Pons (tissue), 1 donor: ENCODE results near the gene GNG2.
"Not testable (repeated sequence)": the region's sequence is repeated elsewhere in the genome, so short reads cannot be mapped to it uniquely, and the experiment has no call there.

Source experiments
- DNase-seq: peaks from one replicate; pipeline ENCODE4 v3.0.0-alpha.2; 2016; ENCODE audit warnings: low spot score

The GNG2 gene

GRCh38 chr14:51894250-51894649 is 33.8 kb downstream of the GNG2 start:
- DNase-seq = no peak

- DNase-seq = no peak
Measured at GRCh38 chr14:51895375-51895774, 35.0 kb downstream of the GNG2 start.

GRCh38 chr14:51897791-51898355 is 37.5 kb downstream of the GNG2 start:
- DNase-seq = no peak

GRCh38 chr14:51901475-51902024 is 41.1 kb downstream of the GNG2 start:
- DNase-seq = no peak

GRCh38 chr14:51905656-51906121 is 45.3 kb downstream of the GNG2 start:
- not testable (repeated sequence) for DNase-seq

GRCh38 chr14:51908086-51908485 is 47.7 kb downstream of the GNG2 start:
- DNase-seq = no peak

GRCh38 chr14:51912112-51912786 is 51.8 kb downstream of the GNG2 start:
- DNase-seq = no peak

GRCh38 chr14:51914310-51914709 is 53.9 kb downstream of the GNG2 start:
- no peak for DNase-seq

- no peak for DNase-seq
Measured at GRCh38 chr14:51917193-51917592, 56.8 kb downstream of the GNG2 start.

- DNase-seq = no peak
Measured at GRCh38 chr14:51921026-51921425, 60.6 kb downstream of the GNG2 start.

GRCh38 chr14:51922624-51923023 is 62.2 kb downstream of the GNG2 start:
- DNase-seq = peak; percentile 58

GRCh38 chr14:51924600-51924999 is 64.2 kb downstream of the GNG2 start:
- DNase-seq = no peak

- DNase-seq = no peak
Measured at GRCh38 chr14:51925980-51926379, 65.6 kb downstream of the GNG2 start.

GRCh38 chr14:51926449-51926848 is 66.0 kb downstream of the GNG2 start:
- DNase-seq = no peak

GRCh38 chr14:51928568-51928967 is 68.2 kb downstream of the GNG2 start:
- DNase-seq = no peak

GRCh38 chr14:51929166-51929565 is 68.8 kb downstream of the GNG2 start:
- peak; percentile 11 for DNase-seq

- DNase-seq = no peak
Measured at GRCh38 chr14:51929910-51930682, 69.7 kb downstream of the GNG2 start.

GRCh38 chr14:51931308-51931707 is 70.9 kb downstream of the GNG2 start:
- DNase-seq = no peak

GRCh38 chr14:51933191-51933590 is 72.8 kb downstream of the GNG2 start:
- no peak for DNase-seq

GRCh38 chr14:51938137-51938536 is 77.7 kb downstream of the GNG2 start:
- no peak for DNase-seq

- DNase-seq = no peak
Measured at GRCh38 chr14:51938821-51939220, 78.4 kb downstream of the GNG2 start.

- DNase-seq = no peak
Measured at GRCh38 chr14:51939226-51939625, 78.8 kb downstream of the GNG2 start.

GRCh38 chr14:51939755-51940301 is 79.4 kb downstream of the GNG2 start:
- no peak for DNase-seq
